Body of pancreas (tissue), 4 donors: ENCODE measurements around the gene CXCL12.

Source experiments
- POLR2A ChIP-seq, 3 donors: fragments of 450-650 bp; IDR thresholded peaks; one replicate each; pipeline ENCODE4 v1.6.1; 2016; ENCODE audit warnings: antibody characterized with exemption in 3 of 3, mild to moderate bottlenecking in 2 of 3
- TF ChIP-seq, protein P1 (sequence below), 7 experiments: fragments of 450-650 bp in 4 of 7; fragments of 200-600 bp in 3 of 7; sonication (generic) in 3 of 7; IDR thresholded peaks; one replicate each; pipeline ENCODE4 v1.5.1; 2016 to 2019; ENCODE audit warnings: antibody characterized with exemption in 7 of 7

DNA sequence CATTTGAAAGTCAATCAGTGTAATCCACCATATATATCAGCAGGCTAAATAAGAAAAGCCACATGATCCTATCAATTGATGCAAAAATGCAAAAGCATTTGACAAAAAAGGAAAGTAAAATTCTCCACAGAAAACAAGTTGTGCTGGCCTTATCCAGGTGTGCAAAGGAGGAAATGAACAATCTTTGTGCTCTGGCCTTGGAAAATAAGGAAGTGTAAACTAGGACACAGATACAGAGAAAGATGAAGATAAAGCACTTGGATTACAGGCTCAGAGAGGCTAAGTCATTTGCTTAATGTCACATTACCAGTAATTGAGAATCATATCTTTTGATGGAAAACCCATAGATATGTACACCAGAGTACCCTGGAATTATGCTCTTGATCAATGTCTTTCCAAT lies 54.5 kb downstream of the CXCL12 start:
- TF ChIP-seq, protein P1, sequence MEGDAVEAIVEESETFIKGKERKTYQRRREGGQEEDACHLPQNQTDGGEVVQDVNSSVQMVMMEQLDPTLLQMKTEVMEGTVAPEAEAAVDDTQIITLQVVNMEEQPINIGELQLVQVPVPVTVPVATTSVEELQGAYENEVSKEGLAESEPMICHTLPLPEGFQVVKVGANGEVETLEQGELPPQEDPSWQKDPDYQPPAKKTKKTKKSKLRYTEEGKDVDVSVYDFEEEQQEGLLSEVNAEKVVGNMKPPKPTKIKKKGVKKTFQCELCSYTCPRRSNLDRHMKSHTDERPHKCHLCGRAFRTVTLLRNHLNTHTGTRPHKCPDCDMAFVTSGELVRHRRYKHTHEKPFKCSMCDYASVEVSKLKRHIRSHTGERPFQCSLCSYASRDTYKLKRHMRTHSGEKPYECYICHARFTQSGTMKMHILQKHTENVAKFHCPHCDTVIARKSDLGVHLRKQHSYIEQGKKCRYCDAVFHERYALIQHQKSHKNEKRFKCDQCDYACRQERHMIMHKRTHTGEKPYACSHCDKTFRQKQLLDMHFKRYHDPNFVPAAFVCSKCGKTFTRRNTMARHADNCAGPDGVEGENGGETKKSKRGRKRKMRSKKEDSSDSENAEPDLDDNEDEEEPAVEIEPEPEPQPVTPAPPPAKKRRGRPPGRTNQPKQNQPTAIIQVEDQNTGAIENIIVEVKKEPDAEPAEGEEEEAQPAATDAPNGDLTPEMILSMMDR (IDR thresholded peaks at IDR 0.05), result no peak
- no peak for TF ChIP-seq POLR2A (IDR thresholded peaks at IDR 0.05)
